Ishikawa (cell line): Measurements from ENCODE around the gene GIT1.

Experiments used
- FOXM1 ChIP-seq: IDR thresholded peaks from 2 replicates; pipeline ENCODE4 v1.6.1; 2012; ENCODE audit warnings: low read depth, borderline replicate concordance
- RAD21 ChIP-seq: IDR thresholded peaks from 2 replicates; pipeline ENCODE4 v1.6.1; 2012; ENCODE audit warnings: low read depth
- TCF12 ChIP-seq: IDR thresholded peaks from 2 replicates; pipeline ENCODE4 v1.6.1; 2012; ENCODE audit warnings: low read depth
- TEAD4 ChIP-seq: IDR thresholded peaks from 2 replicates; pipeline ENCODE4 v1.6.1; 2012

- no peak for TF ChIP-seq FOXM1
- no peak for TF ChIP-seq RAD21
- no peak for TF ChIP-seq TCF12
- no peak for TF ChIP-seq TEAD4
Measured at GRCh38 chr17:29633886-29634285, 44.4 kb upstream of the GIT1 start.
